Peyer's patch (tissue), 4 donors: ENCODE measurements around the gene MCF2L.

Experiments
- CTCF ChIP-seq, 6 experiments: fragments of 450-650 bp in 4 of 6; fragments of 200-600 bp in 2 of 6; sonication (generic) in 1 of 6; IDR thresholded peaks; one replicate each; pipeline ENCODE4 v1.5.1; 2017 to 2019; ENCODE audit warnings: antibody characterized with exemption in 6 of 6, mild to moderate bottlenecking in 3 of 6, moderate library complexity in 1 of 6
- POLR2A ChIP-seq, 2 donors: fragments of 450-650 bp; IDR thresholded peaks; one replicate each; pipeline ENCODE4 v1.5.1; 2017; ENCODE audit warnings: antibody characterized with exemption in 2 of 2, mild to moderate bottlenecking in 2 of 2, moderate library complexity in 2 of 2

GRCh38 chr13:113010510-113010865 is 41.5 kb downstream of the MCF2L start:
- TF ChIP-seq CTCF (IDR thresholded peaks at IDR 0.05) (no peak), POLR2A (IDR thresholded peaks at IDR 0.05) (no peak)
